NCI-H1048 (cell line): ENCODE results near the gene MPPED1.

ENCODE experiments used
- DNase-seq: peaks from one replicate; lab custom pipeline; 2025; lab: John Stamatoyannopoulos, UW

Gene MPPED1

GRCh38 chr22:43411869-43412807 lies at the start of gene MPPED1:
Gene MPPED1 (plus strand): TSS chr22:43412014. CDS start chr22:43424986, 12,972 bp downstream.
- no peak for DNase-seq

- DNase-seq, result no peak
These were observed 48.3 kb upstream of the MPPED1 start for GRCh38 chr22:43363315-43364168.

GRCh38 chr22:43364169-43364435 lies 47.7 kb upstream of the MPPED1 start:
- no peak for DNase-seq

GRCh38 chr22:43365715-43366440 lies 45.9 kb upstream of the MPPED1 start:
- DNase-seq, result no peak

- DNase-seq, result no peak
These were observed 41.8 kb upstream of the MPPED1 start for GRCh38 chr22:43370036-43370435.

GRCh38 chr22:43375951-43376455 lies 35.8 kb upstream of the MPPED1 start:
- no peak for DNase-seq

GRCh38 chr22:43376765-43377547 lies 34.9 kb upstream of the MPPED1 start:
- no peak for DNase-seq

GRCh38 chr22:43377548-43377895 lies 34.3 kb upstream of the MPPED1 start:
- no peak for DNase-seq

GRCh38 chr22:43377896-43378704 lies 33.7 kb upstream of the MPPED1 start:
- DNase-seq, result no peak

GRCh38 chr22:43381693-43382092 lies 30.1 kb upstream of the MPPED1 start:
- DNase-seq, result no peak

- DNase-seq, result no peak
These were observed 27.0 kb upstream of the MPPED1 start for GRCh38 chr22:43384863-43385262.

- DNase-seq, result no peak
These were observed 25.8 kb upstream of the MPPED1 start for GRCh38 chr22:43385770-43386641.

GRCh38 chr22:43387815-43388214 lies 24.0 kb upstream of the MPPED1 start:
- no peak for DNase-seq

GRCh38 chr22:43388420-43388851 lies 23.4 kb upstream of the MPPED1 start:
- DNase-seq, result no peak

- no peak for DNase-seq
These were observed 22.5 kb upstream of the MPPED1 start for GRCh38 chr22:43389227-43389836.

GRCh38 chr22:43390166-43390565 lies 21.6 kb upstream of the MPPED1 start:
- no peak for DNase-seq

GRCh38 chr22:43390872-43391271 lies 20.9 kb upstream of the MPPED1 start:
- no peak for DNase-seq

GRCh38 chr22:43391306-43391705 lies 20.5 kb upstream of the MPPED1 start:
- DNase-seq, result no peak

- DNase-seq, result no peak
These were observed 19.3 kb upstream of the MPPED1 start for GRCh38 chr22:43392385-43392989.
